RWPE1 (cell line): Measurements from ENCODE around the gene SARM1.

Experiments used
- CTCF ChIA-PET: fragments of 350-600 bp; sonication (Branson Sonifier 250); formaldehyde crosslinking; extraction: SDS; loops from one replicate; lab custom pipeline; 2021; lab: Yijun Ruan, JAX
- POLR2A ChIA-PET: fragments of 400-600 bp; formaldehyde crosslinking; extraction: SDS; loops from one replicate; lab custom pipeline; 2020; ENCODE audit warnings: antibody characterized with exemption; ENCODE audit not compliant: low non-redundant PET; lab: Yijun Ruan, JAX
- DNase-seq: peaks from one replicate; pipeline ENCODE4 v3.0.0; 2012; ENCODE audit warnings: low spot score
- H3K27ac ChIP-seq: fragments of 450-650 bp; 2 replicates; pipeline ENCODE4 v1.5.1; 2017
- CTCF ChIP-seq: fragments of 450-650 bp; conservative IDR thresholded peaks from 2 replicates; pipeline ENCODE4 v1.5.1; 2017; ENCODE audit warnings: low read depth, mild to moderate bottlenecking

The SARM1 gene

GRCh38 chr17:28398280-28398981 lies 26.9 kb downstream of the SARM1 start:
- ChIA-PET CTCF (no interaction called here), POLR2A (no interaction called here)
- TF ChIP-seq CTCF: no peak
- H3K27ac ChIP-seq: peak overlapping the region; percentile 31
- no peak for DNase-seq

- ChIA-PET POLR2A (no interaction called here), CTCF (interaction anchor here (0.6 kb wide), 1 partner anchor 346 kb away, joined by 3 read pairs; no protein-coding TSS in a partner anchor)
- DNase-seq: no peak
- no peak for TF ChIP-seq CTCF
- 0 out of 2 replicates have a peak overlapping the region, but pooled peaks have one; percentile 31 for H3K27ac ChIP-seq
Observed at GRCh38 chr17:28399808-28400207, 28.3 kb downstream of the SARM1 start.

GRCh38 chr17:28402224-28402630 lies 30.7 kb downstream of the SARM1 start:
- DNase-seq: no peak
- no peak for TF ChIP-seq CTCF
- no peak overlapping the region for H3K27ac ChIP-seq
- CTCF ChIA-PET: no interaction called here
- POLR2A ChIA-PET: no interaction called here

GRCh38 chr17:28402844-28403243 lies 31.4 kb downstream of the SARM1 start:
- CTCF ChIA-PET: no interaction called here
- DNase-seq: no peak
- POLR2A ChIA-PET: no interaction called here
- TF ChIP-seq CTCF: no peak
- no peak overlapping the region for H3K27ac ChIP-seq

- ChIA-PET POLR2A (no interaction called here), CTCF (interaction anchor here (0.6 kb wide), 1 partner anchor 33 kb away, joined by 3 read pairs; no protein-coding TSS in a partner anchor)
- TF ChIP-seq CTCF: no peak
- no peak for DNase-seq
- H3K27ac ChIP-seq: no peak overlapping the region; the same call in 1 of the 2 replicates
Observed at GRCh38 chr17:28404007-28404406, 32.5 kb downstream of the SARM1 start.

GRCh38 chr17:28404461-28404811 lies 32.9 kb downstream of the SARM1 start:
- ChIA-PET POLR2A (no interaction called here), CTCF (interaction anchor here (1.7 kb wide), 1 partner anchor 12 kb away, joined by 6 read pairs; no protein-coding TSS in a partner anchor)
- DNase-seq: no peak

More at GRCh38 chr17:28404461-28404811, 32.9 kb downstream of the SARM1 start:
- H3K27ac ChIP-seq: peak overlapping the region; percentile 90
- TF ChIP-seq CTCF: no peak
